Muscle of arm (tissue), 12 donors: ENCODE measurements around the gene KCNH8. TPM values are rescaled to one million over a fixed set of nuclear protein-coding genes. Genes with fewer than 3 reads are reported as not detected.
"Not testable (repeated sequence)": the region's sequence is repeated elsewhere in the genome, so short reads cannot be mapped to it uniquely, and the experiment has no call there.

ENCODE experiments used
- DNase-seq: peaks from one replicate; pipeline ENCODE4 v3.0.0-alpha.2; 2013
- polyA plus RNA-seq, 12 donors: library from polyadenylated mRNA; unstranded; fragments of 120-200 nt; gene quantifications; one replicate each; pipeline ENCODE4 v1.2.1, GENCODE V29; 2013; ENCODE audit not compliant: insufficient read length in 12 of 12

Gene KCNH8
- polyA plus RNA-seq, 12 donors, result 0.08 to 1.8 (median 0.20) TPM; not detected in 2

DNA sequence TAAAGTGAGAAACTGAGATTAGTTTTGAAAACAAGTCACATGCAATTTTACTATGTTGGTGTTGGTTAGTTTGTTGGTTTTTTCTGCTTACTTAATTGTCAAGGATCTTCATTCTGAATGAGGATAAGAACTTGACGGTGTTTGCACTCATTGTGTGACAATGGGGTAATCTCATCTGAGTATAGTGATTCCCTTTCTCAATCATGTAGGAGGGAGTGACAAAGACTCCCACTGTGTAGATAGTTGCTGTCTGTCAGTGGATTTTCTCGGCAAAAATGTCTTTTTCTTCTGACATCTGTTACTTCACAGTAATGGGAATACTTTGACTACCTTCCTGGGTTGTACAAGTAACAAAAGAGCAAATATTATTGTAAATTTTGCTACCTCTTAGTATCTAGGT, 23.5 kb downstream of the KCNH8 start:
- no peak for DNase-seq

DNA sequence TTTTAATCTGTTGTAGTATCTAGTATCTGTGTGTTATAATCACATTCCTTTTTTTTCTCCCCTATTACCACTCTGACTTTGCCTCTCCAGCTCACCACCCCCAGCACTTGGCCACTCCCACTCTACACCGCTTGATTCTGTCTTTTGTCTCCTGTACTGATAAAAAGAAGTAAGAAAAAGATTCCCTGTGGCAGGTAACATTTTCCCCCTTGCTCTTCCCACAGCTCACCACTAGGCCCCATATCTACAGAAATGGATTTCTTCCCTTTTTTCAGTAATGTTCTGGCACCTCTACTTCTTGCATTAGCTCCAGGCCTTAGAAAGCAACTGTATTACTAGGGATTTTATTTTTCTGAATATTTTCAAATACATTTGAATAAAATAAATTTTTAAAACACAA, 25.6 kb downstream of the KCNH8 start:
- no peak for DNase-seq

DNA sequence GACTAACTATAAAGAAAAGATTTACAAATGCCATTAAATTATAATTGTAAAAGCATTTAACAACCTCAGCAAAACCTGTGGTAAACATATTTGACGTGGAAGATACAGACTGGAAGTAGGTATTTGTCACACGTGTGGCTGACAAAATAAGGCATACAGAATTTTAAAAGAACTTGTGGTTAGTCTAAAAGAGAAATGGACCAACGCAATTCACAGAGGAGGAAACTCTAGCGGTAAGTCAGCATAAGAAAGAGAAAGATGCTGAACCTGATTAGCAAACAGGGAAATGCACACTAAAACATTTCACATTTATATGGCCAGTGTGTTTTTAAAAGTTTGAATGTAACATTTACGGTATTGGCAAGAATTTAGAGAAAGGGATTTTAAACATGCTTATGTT, 35.3 kb downstream of the KCNH8 start:
- DNase-seq, result no peak

DNA sequence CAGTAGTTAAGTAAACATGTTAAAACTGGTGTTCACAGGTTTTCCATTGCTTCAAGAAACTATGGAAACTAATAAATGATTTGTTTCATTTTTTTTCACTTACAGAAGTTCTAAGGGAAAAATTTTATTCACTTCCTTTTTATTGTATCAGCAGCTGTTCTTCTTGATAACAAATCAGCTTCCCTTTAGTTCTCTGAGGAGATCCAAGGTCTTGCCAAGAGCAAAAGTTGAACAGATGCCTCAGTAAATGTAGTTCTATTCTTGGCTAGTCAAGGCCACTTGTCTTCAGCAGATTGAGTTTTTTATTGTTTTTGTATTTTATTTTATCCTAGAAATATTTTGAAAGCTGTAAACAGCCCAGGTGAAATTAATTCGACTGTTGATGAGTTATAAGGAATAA, 41.8 kb downstream of the KCNH8 start:
- no peak for DNase-seq

DNA sequence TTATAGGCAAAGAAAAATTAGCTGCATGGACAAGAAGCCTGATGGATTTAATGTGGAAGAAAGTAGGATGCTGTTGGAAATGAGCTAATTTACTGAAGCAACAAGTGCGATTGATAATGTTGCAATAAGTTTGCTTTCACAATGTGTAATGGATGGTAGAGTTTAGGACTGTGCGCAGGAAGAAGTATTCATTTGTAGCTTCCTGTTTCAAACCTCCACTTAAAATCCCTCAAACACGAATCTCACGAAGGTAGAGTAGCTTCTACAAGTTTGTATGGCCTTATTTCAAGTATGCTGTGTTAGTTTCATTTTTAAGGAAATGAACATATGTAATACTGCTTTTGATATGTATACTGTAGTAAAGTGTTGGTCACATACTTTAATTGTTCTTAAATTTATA, 42.3 kb downstream of the KCNH8 start:
- DNase-seq, result no peak

DNA sequence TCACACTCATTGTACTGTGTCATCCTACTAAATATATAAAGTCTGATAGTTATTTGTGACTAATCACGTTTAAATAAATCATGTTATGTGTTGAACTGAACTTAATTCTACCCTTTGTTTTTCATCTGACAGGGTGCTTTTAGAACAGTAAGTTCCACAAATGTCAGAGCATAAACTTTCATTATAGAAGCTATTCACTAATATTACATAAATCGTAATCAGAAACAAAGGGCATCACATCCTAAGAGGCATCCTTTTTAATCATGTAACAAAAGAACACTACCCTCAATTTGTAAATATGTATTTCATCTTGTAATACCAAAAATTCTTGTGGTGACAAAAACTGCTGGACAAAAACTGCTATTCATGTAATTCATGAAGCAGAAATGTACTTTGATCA, 50.8 kb downstream of the KCNH8 start:
- no peak for DNase-seq

DNA sequence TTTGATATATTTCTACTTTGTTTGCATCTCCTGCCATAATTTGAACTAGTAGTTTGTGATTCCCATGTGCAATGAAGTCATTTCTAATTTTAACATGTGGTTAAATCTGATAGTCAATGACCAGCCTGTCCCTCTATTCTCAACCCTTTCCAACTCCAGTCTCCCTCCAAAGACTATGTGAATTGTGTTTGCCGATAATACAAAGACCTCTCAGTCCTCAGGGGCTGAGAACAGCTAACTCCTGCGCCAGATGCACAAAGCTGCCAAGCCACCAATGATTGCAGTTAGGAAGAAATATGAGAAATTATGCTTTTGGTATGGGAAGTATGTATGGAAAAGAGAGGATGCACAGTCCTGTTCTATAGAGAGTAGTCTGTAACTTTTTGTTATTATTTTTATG, 54.0 kb downstream of the KCNH8 start:
- DNase-seq, result no peak

DNA sequence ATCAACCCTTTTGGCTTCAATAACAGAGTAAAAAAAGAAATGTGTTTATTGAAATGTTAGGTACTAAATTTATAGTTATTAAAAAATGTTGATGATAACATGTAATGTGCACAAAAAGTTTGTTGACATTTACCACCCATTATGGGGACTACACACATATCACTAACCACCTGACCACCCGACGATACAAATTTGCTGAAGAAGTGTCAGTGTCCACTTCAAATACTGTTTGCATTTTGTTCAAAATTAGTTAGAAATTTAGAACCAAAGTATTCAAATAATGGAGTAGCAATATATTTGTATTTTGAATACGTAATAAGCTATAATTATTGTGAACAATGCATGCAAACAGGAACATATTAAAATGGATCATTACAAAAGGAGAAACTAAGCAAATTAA, 54.4 kb downstream of the KCNH8 start:
- no peak for DNase-seq

DNA sequence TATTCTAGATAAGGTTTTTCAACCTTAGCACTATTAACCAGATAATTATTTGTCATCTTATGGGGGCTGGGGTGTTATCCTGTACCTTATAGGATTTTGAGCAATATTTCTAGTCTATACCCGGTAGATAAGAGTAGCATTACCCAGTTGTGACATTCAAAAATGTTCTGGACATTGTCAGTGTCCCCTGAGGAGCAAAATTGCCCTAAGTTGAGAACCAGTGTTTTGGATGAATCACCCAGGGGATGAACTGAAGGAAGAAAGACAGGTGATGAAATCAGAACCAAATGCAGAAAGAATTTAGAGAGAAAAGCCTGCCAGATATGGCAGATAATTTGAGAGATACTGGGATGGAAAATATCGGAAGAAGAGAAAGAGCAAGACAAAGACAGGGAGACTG, 58.2 kb downstream of the KCNH8 start:
- no peak for DNase-seq

DNA sequence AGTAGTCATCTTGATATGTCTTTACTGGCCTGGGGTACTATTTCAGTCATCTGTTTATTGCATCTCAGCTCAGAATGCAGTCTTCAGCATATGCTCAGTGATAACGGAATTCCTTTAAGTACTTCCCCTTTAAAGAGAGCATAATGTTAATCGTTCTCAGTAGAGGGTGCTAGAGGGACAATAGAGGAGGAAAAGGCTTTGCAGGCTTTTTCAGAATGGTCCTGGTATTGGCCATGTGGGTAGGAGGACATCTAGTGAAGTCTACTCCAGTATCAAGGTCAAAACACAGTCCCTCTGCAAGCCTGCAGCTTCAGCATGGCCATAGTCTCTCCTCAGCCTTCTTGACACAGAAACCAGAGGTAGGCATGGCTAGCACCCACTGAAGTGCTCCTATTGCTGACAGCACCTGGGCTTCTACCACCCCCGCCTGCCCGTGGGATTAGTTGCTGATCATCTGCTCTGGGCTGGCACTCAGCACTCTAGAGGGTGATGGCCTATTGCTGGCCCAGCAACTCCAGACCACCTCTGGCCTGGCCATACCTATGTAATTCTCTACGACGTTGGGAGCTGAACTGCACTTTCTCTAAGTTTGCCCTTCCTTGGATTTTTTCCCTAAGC, 65.4 kb downstream of the KCNH8 start:
- no peak for DNase-seq

DNA sequence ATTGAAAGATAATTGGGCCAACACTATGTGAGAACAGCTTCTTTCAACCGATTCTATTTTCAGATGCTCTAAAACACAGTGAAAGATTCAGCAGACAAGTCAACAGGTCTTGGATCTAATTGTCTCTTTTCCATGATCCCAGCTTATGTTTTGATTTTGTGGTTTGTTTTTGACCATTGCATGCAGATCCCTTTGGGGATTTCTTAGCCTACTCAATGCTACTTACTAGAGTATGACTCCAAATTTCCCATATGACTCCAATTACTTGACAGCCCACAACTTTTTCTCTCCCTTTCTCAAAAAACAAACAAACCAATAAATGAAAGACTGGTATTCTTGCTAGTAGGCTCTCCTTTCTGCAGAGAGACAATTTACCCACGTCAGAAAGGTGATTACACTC, 67.1 kb downstream of the KCNH8 start:
- DNase-seq, result no peak

DNA sequence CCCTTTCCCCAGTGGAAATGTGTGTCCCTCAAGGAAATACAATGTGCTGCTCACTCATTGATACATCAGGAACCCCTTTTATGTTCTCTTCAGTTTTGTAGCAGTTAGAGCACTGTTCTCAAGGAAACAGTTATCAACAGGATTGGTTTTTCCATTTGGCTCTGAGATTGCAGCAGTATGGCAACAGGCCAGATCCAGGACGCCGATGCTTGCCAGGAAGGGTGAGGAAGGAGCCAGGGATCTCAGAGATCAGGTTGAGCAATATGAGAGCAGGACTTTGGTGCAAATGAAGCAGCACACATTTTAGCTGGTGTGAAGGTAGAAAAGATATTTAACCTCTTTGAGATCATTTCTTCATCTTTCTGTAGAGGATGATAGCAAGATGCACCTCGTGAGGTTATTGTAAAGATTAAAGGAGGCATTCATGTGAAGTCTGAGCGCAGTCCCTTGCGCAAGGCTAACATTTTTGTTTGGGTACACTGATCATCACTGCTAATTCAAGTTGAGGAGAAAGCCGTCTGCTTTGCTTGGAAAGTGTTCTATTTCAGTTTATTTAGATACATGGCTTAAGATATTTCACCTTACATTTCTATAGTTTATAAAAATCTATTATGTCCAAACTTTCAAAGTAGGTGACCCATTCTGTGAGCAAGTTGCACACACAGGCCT, 68.5 kb downstream of the KCNH8 start:
- DNase-seq, result no peak

DNA sequence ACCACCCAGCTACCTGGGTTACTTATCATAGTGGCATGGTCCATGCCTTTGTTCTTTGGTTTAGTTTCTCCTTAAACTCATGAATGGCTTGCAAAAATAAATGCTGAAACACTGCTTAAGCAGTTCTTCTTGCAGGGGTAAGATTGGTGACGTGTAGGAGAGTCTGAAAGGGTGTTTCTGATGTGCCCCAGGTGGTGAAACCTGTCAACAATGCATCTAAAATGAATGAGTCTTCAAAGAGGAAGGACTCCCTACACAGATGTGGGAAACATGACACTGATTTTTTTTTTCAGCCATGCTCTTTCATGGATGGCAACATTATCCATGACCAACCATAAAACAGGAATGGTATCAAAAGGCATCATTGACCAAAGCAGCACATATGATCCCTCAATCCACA, 72.0 kb downstream of the KCNH8 start:
- no peak for DNase-seq

DNA sequence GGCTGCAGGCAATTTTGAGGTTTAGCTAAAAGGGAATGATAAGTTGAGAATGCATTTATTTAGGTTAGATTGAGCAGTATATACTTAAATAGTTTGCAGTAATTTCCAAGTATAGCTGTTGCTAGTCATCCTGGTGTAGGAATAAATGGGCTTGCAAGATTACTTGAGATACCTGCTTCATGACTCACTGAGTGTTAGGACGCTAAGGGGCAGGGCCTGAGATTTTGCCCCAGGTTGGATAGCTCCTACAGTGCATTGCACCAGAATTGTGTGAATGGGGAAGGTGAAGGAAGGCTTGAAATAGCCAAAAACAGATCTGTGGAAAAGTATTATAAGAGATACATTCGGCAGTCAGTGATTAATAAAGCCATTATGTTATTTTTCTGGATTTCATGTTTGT, 72.8 kb downstream of the KCNH8 start:
- DNase-seq, result no peak

DNA sequence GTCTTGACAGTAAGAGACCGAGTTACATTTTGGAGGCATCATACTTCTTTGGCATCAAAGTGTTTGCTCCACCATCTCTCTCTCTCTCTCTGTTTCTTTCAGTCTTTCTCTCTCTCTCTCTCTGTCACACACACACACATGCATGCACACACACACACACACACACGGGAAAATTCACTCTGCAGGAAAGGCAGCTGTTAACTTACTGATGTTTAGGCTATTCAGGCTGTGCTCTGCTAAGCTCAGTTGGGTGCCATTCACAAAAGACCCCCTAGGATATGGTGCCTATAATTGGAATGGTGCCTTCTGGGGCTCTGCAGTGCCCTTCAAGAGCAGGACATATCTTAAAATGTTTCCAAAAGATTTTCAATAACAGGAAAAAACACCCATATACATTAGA, 78.2 kb downstream of the KCNH8 start:
- no peak for DNase-seq

DNA sequence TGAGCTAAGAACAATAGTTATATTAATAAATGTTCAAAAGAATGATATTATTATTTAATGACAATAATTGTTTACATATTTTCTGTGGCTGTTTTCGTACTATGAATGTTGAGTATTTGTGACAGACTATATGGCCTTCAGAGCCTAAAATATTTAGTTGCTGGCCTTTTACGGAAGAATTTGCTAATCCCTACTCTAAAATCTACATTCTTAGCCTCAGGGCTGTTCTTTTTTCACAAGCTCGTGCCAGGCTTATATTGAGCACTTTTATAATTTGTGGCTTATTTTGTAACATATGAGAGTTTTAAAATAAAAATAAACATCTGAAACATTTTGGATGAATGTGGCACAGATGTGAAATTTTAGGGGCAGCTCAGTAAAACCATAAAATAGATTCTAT, 79.9 kb downstream of the KCNH8 start:
- DNase-seq, result no peak

DNA sequence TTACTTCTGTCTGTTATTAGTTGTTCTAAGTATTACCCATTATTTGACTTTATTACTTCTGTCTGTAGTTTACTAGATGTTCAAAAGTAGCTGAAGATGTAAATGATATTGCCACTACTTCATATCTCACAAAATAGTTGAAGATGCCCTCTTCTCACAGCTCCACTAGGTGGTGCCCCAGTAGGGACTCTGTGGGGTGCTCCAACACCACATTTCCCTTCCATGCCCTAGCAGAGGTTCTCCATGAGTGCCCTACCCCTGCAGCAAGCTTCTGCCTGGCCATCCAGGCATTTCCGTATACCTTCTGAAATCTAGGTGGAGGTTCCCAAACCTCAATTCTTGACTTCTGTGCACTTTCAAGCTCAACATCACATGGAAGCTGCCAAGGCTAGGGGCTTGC, 80.8 kb downstream of the KCNH8 start:
- no peak for DNase-seq

DNA sequence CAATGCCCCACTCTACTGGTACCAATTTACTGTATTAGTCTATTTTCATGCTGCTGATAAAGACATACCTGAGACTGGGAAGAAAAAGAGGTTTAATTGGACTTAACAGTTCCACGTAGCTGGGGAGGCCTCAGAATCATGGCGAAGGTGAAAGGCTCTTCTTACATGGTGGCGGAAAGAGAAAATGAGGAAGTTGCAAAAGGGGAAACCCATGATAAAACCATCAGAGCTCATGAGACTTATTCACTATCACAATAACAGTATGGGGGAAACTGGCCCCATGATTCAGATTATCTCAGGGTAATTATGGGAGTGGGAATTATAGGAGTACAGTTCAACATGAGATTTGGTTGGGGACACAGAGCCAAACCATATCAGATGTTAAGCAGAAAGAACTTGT, 81.6 kb downstream of the KCNH8 start:
- not testable (repeated sequence) for DNase-seq

DNA sequence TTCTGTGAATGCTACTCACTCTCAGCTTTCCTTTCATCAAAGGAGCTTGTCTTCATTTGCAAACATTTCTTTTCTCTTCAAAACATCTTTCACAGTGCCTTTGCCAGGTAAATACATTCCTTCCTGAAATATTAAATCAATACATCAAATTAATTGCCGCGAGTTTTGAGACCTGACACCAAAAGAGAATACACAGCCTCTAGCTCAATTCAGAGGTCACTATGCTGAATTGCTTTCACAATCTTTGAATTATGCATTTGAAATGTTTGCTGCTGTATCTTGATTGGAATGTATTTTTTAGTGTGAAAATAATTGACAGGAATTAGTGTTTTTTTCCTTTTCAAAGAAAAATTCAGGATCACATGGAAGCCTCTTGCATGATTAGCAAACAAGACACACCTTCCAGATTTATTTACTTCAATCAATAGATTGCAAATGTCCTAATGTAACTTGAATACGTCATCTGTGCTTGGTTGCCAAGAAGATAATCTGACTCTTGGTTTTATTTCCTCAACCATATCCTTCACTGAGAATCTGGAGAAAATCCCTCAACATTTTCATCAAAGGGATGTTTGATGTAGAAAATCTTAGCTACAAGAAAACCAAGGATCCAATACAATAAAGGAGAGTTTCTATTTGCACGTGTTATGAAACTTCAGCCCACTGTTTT, 83.6 kb downstream of the KCNH8 start:
- DNase-seq, result no peak

DNA sequence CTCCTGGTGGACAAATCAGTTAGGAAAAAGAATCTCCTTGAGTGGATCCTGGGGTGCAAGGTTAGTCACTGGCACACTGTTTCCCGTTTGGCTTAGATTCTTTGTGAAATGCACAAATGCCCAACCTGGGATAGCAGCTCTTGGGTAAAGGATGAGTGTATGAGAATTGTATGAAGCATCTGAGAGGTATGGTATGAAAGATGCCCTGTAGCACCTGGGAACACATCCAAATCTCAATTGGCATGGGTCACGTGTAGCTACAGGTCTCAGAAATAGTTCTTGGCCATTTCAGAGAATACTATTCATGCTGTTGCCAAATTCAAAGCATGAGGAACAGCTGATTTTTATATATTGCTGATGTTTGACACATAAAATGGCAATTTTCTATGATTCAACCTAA, 84.3 kb downstream of the KCNH8 start:
- no peak for DNase-seq

DNA sequence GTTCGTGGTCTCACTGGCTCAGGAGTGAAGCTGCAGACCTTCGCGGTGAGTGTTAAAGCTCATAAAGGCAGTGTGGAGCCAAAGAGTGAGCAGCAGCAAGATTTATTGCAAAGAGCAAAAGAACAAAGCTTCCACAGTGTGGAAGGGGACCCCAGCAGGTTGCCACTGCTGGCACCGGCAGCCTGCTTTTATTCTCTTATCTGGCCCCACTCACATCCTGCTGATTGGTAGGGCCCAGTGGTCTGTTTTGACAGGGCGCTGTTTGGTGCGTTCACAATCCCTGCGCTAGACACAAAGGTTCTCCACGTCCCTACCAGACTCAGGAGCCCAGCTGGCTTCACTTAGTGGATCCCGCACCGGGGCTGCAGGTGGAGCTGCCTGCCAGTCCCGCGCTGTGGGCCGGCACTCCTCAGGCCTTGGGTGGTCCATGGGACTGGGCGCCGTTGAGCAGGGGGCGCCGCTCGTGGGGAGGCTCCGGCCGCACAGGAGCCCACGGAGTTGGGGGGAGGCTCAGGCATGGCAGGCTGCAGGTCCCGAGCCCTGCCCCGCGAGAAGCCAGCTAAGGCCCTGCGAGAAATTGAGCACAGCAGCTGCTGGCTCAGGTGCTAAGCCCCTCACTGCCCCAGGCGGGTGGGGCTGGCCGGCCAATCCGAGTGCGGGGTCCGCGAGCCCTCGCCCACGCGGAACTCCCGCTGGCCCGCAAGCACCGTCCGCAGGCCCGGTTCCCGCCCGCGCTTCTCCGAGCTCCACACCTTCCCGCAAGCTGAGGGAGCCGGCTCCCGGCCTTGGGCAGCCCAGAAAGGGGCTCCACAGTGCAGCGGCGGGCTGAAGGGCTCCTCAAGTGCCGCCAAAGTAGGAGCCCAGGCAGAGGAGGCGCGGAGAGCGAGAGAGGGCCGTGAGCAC, 85.8 kb downstream of the KCNH8 start:
- DNase-seq, result not testable (repeated sequence)

DNA sequence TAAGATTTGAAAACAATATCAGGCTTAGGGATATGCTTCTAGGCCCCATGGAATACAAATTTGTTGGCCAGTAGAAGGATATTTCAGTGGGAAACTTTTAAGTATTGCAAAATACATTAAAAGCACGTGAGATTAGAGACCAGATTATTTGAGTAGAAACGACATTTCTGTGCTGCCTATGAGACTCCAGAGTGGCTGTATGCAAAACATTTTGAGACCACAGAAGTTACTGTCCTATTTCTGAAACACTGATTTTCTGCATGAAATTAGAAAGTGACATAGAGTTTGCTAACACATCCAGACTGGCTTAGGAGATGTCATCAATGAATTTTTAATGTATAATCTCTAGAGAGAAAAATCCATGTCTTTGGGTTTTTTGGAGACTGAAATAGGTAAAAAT, 99.8 kb downstream of the KCNH8 start:
- no peak for DNase-seq

DNA sequence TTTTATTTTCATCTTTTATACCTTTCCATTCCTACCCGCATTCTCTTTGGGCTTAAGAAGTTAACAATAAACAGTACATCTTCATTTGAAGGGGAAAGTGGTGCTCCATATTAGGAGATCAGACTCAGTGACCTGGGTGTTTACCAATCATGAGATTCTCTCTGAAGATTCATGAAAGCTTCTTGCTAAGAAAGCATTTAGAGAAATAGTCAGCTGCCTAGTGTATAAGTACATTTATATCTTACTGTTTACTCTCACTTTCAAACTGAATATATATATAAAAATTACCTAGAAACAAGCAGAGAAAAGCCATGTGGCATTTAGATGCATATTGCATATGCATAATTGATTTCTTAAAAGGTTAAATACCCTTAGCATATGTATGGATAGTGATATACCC, 100.5 kb downstream of the KCNH8 start:
- DNase-seq, result no peak
